B cell (primary cell): ENCODE results near the gene NUDT19. TPM values are rescaled to one million over a fixed set of nuclear protein-coding genes. Genes with fewer than 3 reads are reported as not detected.

ENCODE experiments used
- ATAC-seq: fragments of 200-7000 bp; cut with Tn5 transposase; one replicate; pipeline ENCODE4 v1.10.0; 2021; ENCODE audit warnings: low read depth, mild to moderate bottlenecking, moderate number of reproducible peaks, moderate library complexity
- CTCF ChIA-PET: fragments of 350-600 bp; sonication (Branson Sonifier 250); formaldehyde crosslinking; loops from one replicate; lab custom pipeline; 2021; ENCODE audit warnings: antibody characterized with exemption, inconsistent platforms; lab: Charles Lee
- POLR2A ChIA-PET: fragments of 350-600 bp; sonication (Branson Sonifier 250); formaldehyde crosslinking; loops from one replicate; lab custom pipeline; 2021; ENCODE audit warnings: antibody characterized with exemption; lab: Charles Lee
- DNase-seq: peaks from one replicate; pipeline ENCODE4 v3.0.0; 2013
- H2AFZ ChIP-seq: 2 replicates; pipeline ENCODE4 v1.6.1; 2012; ENCODE audit warnings: mild to moderate bottlenecking, low read depth, low read length; ENCODE audit not compliant: insufficient read depth, poor library complexity, severe bottlenecking
- H3K27ac ChIP-seq, 2 donors: 1 replicate in 1 of 2; 2 replicates in 1 of 2; pipeline ENCODE4 v1.5.1; 2012 to 2013; ENCODE audit warnings: low read length in 2 of 2, mild to moderate bottlenecking in 2 of 2, moderate library complexity in 1 of 2
- H3K27me3 ChIP-seq, 4 experiments: fragments of 200-600 bp in 1 of 4; sonication (generic) in 1 of 4; replicated peaks in 1 of 4; 1 replicate in 2 of 4; 2 replicates in 2 of 4; pipeline versions ENCODE4 v1.6.1 to v1.7.0; 2013 to 2016; ENCODE audit warnings: low read length in 3 of 4, mild to moderate bottlenecking in 2 of 4, mixed read lengths in 1 of 4, moderate library complexity in 1 of 4; ENCODE audit not compliant: insufficient read depth in 4 of 4, control insufficient read depth in 3 of 4; ENCODE audit errors: control extremely low read depth in 1 of 4
- H3K36me3 ChIP-seq, 2 experiments: replicated peaks in 1 of 2; 1 replicate in 1 of 2; 2 replicates in 1 of 2; pipeline versions ENCODE4 v1.6.1 to v1.7.1; 2013; ENCODE audit warnings: low read length in 1 of 2; ENCODE audit not compliant: insufficient read depth in 2 of 2, control insufficient read depth in 1 of 2; ENCODE audit errors: control extremely low read depth in 1 of 2, extremely low read depth in 1 of 2
- H3K4me1 ChIP-seq, 2 donors: fragments of 200-600 bp in 1 of 2; sonication (generic) in 1 of 2; 1 replicate in 1 of 2; 2 replicates in 1 of 2; pipeline versions ENCODE4 v1.5.1 to v1.6.1; 2013 to 2017; ENCODE audit warnings: low read length in 2 of 2; ENCODE audit not compliant: control insufficient read depth in 2 of 2, insufficient read depth in 2 of 2
- H3K4me2 ChIP-seq: replicated peaks from 2 replicates; pipeline ENCODE3; 2012; ENCODE audit warnings: mild to moderate bottlenecking, low read depth, low read length; ENCODE audit not compliant: poor library complexity, severe bottlenecking
- H3K4me3 ChIP-seq, 5 experiments: fragments of 200-600 bp in 1 of 5; sonication (generic) in 1 of 5; 1 replicate in 3 of 5; 2 replicates in 2 of 5; pipeline versions ENCODE4 v1.5.1 to v1.7.0; 2011 to 2016; ENCODE audit warnings: low read length in 4 of 5, mild to moderate bottlenecking in 4 of 5, low read depth in 2 of 5, control low read depth in 1 of 5, moderate library complexity in 1 of 5; ENCODE audit not compliant: insufficient read depth in 1 of 5; ENCODE audit errors: control extremely low read depth in 1 of 5, extremely low read depth in 1 of 5
- H3K79me2 ChIP-seq: fragments of 200-600 bp; sonication (generic); one replicate; pipeline ENCODE4 v1.6.0; 2016; ENCODE audit warnings: low read length; ENCODE audit not compliant: control insufficient read depth, insufficient read depth
- H3K9ac ChIP-seq: fragments of 200-600 bp; sonication (generic); 2 replicates; pipeline ENCODE4 v1.6.1; 2017; ENCODE audit warnings: mild to moderate bottlenecking, low read length, moderate library complexity
- H3K9me3 ChIP-seq, 3 donors: one replicate each; pipeline versions ENCODE4 v1.6.1 to v1.7.1; 2013; ENCODE audit warnings: low read length in 2 of 3; ENCODE audit not compliant: control insufficient read depth in 2 of 3, insufficient read depth in 1 of 3; ENCODE audit errors: control extremely low read depth in 1 of 3
- H4K20me1 ChIP-seq: 2 replicates; pipeline ENCODE4 v1.6.0; 2012; ENCODE audit warnings: mild to moderate bottlenecking, low read length; ENCODE audit not compliant: insufficient read depth, control insufficient read depth, poor library complexity, severe bottlenecking
- H3K27ac Mint-ChIP-seq: one replicate; pipeline ENCODE4 v1.8.0; 2021; ENCODE audit warnings: mixed read lengths
- H3K27me3 Mint-ChIP-seq: one replicate; pipeline ENCODE4 v1.8.0; 2021; ENCODE audit warnings: mixed read lengths
- H3K4me1 Mint-ChIP-seq: one replicate; pipeline ENCODE4 v1.8.0; 2021; ENCODE audit warnings: mixed read lengths
- H3K4me3 Mint-ChIP-seq: one replicate; pipeline ENCODE4 v1.8.0; 2021; ENCODE audit warnings: mixed read lengths
- H3K9me3 Mint-ChIP-seq: one replicate; pipeline ENCODE4 v1.8.0; 2022; ENCODE audit warnings: mixed read lengths; ENCODE audit not compliant: insufficient read depth
- EZH2 ChIP-seq: IDR thresholded peaks from 2 replicates; pipeline ENCODE4 v1.6.1; 2012; ENCODE audit warnings: borderline replicate concordance, low read depth, mild to moderate bottlenecking, moderate library complexity, low read length; ENCODE audit not compliant: insufficient read depth, poor library complexity, severe bottlenecking
- WGBS: methylation state at CpG from one replicate; pipeline ENCODE4 v1.1.5; 2013; ENCODE audit warnings: missing lambda C conversion rate; ENCODE audit not compliant: insufficient coverage; 5-methylcytosine and 5-hydroxymethylcytosine counted together
- intact Hi-C: fragments of 100-400 bp; cut with micrococcal nuclease; formaldehyde crosslinking; loops from one replicate; pipeline ENCODE4 v1.10.0; 2022
- polyA plus RNA-seq: library from polyadenylated mRNA; depleted of rRNA; stranded (reverse); fragments of >200 nt; gene quantifications from 2 replicates; pipeline ENCODE4 v1.2.3, GENCODE V29; 2012
- total RNA-seq, 2 donors: library from RNA; stranded (reverse); fragments of 120-200 nt in 1 of 2; gene quantifications; 1 replicate in 1 of 2; 2 replicates in 1 of 2; pipeline versions ENCODE4 v1.2.3 to v1.2.4, GENCODE V29; 2013 to 2022
- TF ChIP-seq, protein P1 (sequence below): fragments of 200-600 bp; IDR thresholded peaks from one replicate; pipeline ENCODE4 v1.8.0; 2022; ENCODE audit warnings: antibody characterized with exemption, mild to moderate bottlenecking

Gene NUDT19
- total and polyA plus RNA-seq, 2 donors (not counting 1 experiment from before 2014, with no cell fraction given), result 3.6 to 7.1 TPM

DNA sequence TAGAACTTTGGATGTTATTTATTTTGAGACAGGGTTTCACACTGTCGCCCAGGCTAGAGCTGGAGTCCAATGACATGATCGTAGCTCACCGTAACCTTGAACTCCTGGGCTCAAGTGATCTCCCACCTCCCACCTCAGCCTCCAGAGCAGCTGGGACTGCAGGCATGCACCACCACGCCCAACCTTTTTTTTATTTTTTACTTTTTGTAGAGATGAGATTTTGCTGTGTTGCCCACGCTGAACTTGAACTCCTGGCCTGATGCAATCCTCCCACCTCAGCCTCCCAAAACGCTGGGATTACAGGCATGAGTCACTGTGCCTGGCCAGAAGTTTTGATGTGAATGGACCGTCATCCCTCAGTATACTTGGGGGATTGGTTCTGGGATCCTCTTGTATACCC is 30.3 kb upstream of the NUDT19 start:
- no peak overlapping the region for H2AFZ ChIP-seq
- peaks cover 1 to 13% of the 10 kb centered on the region in 2 experiments for H3K36me3 ChIP-seq
- no peak overlapping the region for H3K4me3 ChIP-seq
- Mint-ChIP-seq H3K27me3 (no peaks in the 10 kb centered on the region), H3K4me3 (no peak overlapping the region), H3K9me3 (no peaks in the 10 kb centered on the region), H3K27ac (no peak overlapping the region), H3K4me1 (peaks cover 9% of the 10 kb centered on the region)
- ATAC-seq (no peak), DNase-seq (no peak)
- intact Hi-C loops, result no loop called here
- 100% methylated on average over 1 of the region's 7 CpGs for WGBS
- ChIA-PET CTCF (no interaction called here), POLR2A (no interaction called here)
- H3K79me2 ChIP-seq, result peaks cover 31% of the 10 kb centered on the region
- H4K20me1 ChIP-seq, result peaks cover 17% of the 10 kb centered on the region
- H3K9ac ChIP-seq, result no peak overlapping the region
- no peak for TF ChIP-seq EZH2
- peaks cover 0 to 10% of the 10 kb centered on the region in 2 donors for H3K4me1 ChIP-seq
- no peak overlapping the region for H3K4me2 ChIP-seq
- H3K27me3 ChIP-seq, result no peaks in the 10 kb centered on the region
- H3K9me3 ChIP-seq, result no peaks in the 10 kb centered on the region
- no peak overlapping the region for H3K27ac ChIP-seq

DNA sequence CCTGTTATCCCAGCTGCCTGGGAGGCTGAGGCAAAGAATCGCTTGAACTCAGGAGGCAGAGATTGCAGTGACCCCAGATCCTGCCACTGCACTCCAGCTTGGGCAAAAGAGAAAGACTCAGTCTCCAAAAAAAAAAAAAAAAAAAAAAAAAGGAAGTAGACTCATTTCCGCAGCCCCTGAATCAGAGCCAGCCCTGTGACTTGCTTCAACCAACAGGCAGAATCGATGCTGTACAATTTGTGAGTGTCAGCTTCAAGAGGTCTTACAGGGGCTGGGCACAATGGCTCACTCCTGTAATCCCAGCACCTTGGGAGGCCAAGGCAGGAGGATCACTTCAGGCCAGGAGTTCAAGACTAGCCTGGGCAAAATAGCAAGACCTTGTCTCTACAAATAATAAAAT is 29.4 kb upstream of the NUDT19 start:
- Histone ChIP-seq H3K27ac (no peak overlapping the region), H2AFZ (no peak overlapping the region), H3K27me3 (no peaks in the 10 kb centered on the region), H3K36me3 (peaks cover 1 to 10% of the 10 kb centered on the region in 2 experiments), H3K4me1 (peaks cover 0 to 10% of the 10 kb centered on the region in 2 donors), H3K4me2 (no peak overlapping the region), H4K20me1 (peaks cover 21% of the 10 kb centered on the region), H3K9me3 (no peaks in the 10 kb centered on the region), H3K79me2 (peaks cover 39% of the 10 kb centered on the region), H3K4me3 (no peak overlapping the region), H3K9ac (no peak overlapping the region)
- peak; percentile 39 for DNase-seq
- Mint-ChIP-seq H3K27me3 (no peaks in the 10 kb centered on the region), H3K4me1 (peaks cover 9% of the 10 kb centered on the region), H3K27ac (no peak overlapping the region), H3K9me3 (no peaks in the 10 kb centered on the region), H3K4me3 (no peak overlapping the region)
- intact Hi-C loops, result no loop called here
- POLR2A ChIA-PET, result no interaction called here
- CTCF ChIA-PET, result no interaction called here
- 0% methylated on average over 1 of the region's 3 CpGs for WGBS
- TF ChIP-seq EZH2, result no peak
- TF ChIP-seq, protein P1, sequence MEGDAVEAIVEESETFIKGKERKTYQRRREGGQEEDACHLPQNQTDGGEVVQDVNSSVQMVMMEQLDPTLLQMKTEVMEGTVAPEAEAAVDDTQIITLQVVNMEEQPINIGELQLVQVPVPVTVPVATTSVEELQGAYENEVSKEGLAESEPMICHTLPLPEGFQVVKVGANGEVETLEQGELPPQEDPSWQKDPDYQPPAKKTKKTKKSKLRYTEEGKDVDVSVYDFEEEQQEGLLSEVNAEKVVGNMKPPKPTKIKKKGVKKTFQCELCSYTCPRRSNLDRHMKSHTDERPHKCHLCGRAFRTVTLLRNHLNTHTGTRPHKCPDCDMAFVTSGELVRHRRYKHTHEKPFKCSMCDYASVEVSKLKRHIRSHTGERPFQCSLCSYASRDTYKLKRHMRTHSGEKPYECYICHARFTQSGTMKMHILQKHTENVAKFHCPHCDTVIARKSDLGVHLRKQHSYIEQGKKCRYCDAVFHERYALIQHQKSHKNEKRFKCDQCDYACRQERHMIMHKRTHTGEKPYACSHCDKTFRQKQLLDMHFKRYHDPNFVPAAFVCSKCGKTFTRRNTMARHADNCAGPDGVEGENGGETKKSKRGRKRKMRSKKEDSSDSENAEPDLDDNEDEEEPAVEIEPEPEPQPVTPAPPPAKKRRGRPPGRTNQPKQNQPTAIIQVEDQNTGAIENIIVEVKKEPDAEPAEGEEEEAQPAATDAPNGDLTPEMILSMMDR, result no peak
- ATAC-seq, result no peak
